HG03280 (cell line): ENCODE results near the gene C10orf88.
"Not testable (repeated sequence)": the region's sequence is repeated elsewhere in the genome, so short reads cannot be mapped to it uniquely, and the experiment has no call there.

Experiments
- ATAC-seq: cut with Tn5 transposase; IDR thresholded peaks from one replicate; pipeline ENCODE4 v1.9.1; 2021; ENCODE audit warnings: mild to moderate bottlenecking, moderate library complexity; ENCODE audit not compliant: unreplicated experiment

The C10orf88 gene

DNA sequence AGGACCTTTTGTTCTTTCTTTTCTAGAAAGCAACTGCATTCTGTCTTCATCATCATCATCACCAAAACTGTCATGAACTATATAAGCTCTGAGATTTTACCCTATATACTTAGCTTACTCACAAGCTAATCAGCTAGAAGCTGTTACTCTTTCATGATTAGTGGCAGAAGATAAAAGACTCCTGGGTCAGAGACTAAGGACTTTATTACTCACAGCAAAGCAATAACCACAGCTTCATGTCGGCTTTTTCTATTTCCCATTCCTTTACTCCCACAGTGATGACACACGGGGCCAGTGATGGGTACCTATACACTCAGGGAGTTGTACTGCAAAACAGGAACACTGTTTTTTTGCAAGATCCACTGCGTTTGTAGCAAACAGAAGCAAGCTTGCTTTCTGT is 8.4 kb upstream of the C10orf88 start:
- ATAC-seq = no peak

DNA sequence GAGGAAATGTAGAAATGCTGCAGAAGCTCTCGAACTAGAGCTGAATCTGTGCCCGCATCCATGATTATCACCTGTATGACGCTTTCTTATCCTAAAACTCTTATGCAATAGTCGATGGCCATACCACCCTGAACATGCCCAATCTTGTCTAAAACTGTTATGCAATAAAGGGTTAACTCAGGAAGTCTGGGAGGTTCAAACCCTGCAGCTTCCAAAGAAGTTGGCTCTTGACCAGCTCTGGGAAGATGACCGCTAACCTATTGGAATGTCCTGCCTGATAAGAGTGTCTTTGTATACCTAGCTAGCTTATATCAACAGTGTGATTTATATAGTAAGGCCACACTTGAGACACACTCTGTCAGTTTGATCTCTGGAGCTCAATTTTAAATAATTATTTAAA is 3.4 kb upstream of the C10orf88 start:
- ATAC-seq = no peak

DNA sequence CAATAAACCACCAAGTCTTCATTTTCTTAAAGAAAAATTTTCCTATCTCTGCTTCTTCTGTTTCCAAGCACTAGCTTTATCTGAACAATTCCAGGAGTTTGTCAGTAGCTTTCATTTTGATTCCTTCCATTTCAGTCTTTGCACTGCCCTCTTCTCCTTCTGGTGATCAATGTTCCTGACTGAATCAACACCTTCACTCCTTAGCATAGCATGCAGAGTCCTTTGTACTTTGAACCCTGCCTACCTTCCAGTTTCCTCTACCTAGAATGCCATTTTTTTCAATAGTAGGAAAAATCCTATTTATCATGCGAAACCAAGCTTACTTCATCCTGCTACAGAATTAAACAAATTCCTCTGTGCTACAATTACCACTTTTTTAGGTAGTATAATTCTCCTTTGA is 1.9 kb upstream of the C10orf88 start:
- no peak for ATAC-seq

DNA sequence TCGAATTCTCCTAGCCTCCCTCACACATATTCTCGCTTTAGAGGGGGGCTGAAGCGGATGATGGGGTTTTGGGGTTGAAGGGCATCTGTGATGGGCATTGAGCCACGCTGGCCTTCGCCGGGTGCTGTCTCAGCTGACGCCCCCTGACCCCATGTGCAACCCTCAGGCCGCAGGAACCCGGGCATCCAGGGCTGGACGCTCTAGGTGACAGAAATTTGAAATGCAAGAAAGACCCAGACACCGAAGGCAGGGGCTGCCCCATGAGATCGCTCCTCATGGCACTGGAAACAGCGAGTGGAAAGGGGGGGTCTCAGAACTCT is 664 bp upstream of the C10orf88 start:
- no peak for ATAC-seq

DNA sequence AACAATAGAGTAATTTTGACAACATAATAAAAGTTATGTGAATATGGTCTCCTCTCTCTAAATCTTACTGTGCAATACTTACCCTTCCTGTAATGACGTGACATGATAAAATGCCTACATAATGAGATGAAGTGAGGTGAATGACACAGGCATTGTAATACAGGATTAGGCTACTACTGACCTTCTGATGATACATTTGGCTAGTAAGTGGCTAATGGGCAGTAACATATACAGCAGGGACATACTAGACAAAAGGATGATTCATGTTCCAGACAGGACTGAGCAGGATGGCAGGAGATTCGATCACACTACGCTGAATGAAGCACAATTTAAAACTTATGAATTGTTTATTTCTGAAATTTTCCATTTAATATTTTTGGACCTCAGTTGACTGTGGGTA is 4.7 kb downstream of the C10orf88 start:
- ATAC-seq = no peak

DNA sequence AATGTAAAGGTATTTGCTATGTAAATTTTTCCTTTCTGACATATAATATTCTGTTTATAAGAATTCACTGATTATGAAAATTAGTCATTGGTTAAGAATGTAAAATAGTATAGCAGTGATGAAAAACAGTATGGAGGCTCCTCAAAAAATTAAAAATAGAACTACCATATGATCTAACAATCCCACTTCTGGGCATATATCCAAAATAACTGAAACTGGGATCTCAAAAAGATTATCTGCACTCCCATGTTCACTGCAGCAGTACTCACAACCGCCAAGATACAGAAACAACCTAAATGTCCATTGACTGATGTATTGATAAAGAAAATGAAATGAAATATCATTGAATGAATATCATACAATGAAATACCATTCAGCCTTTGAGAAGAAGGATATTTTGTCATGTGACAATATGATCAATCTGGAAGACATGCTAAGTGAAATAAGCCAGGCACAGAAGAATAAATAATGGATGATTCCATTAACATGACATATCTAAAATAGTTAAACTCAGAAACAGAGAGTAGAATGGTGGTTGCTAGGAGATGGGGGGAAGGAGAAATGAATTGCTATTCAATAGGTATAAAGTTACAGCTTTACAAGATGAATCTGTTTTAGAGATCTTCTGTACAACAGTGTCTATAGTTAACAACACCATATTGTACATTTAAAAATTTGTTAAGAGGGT is 14.0 kb downstream of the C10orf88 start:
- ATAC-seq = no peak

DNA sequence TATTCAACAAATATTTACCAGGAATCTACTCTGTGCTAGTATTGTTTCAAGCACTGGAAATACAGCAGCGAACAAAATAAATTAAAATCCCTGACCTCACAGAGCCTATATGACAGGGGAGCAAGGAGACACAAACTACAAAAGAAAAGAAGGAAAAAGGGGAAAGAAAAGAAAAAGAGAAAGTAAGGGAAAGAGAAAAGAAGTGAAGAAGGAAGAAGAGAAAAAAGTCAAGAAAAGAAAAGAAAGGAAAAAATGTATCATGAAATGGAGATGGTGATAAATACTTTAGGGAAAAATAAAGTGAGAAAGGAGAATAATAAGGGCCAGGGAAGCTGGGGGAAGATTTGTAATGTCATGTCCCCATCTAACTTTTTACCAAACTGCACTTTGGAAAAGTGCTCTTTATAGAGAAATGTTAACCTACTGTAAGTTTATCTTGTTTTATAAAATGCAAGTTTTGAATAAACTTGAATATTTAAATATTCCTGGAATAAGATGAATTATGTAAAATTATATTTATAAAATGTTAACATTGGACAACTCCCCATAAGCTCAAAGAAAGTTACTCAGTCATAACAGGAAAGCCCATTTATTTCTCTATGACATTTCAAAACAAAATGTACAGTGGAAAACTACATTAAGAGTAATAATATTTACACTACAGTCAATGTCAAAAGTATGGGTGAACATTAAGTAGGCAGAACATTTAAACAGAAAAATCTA is 14.7 kb downstream of the C10orf88 start:
- no peak for ATAC-seq

DNA sequence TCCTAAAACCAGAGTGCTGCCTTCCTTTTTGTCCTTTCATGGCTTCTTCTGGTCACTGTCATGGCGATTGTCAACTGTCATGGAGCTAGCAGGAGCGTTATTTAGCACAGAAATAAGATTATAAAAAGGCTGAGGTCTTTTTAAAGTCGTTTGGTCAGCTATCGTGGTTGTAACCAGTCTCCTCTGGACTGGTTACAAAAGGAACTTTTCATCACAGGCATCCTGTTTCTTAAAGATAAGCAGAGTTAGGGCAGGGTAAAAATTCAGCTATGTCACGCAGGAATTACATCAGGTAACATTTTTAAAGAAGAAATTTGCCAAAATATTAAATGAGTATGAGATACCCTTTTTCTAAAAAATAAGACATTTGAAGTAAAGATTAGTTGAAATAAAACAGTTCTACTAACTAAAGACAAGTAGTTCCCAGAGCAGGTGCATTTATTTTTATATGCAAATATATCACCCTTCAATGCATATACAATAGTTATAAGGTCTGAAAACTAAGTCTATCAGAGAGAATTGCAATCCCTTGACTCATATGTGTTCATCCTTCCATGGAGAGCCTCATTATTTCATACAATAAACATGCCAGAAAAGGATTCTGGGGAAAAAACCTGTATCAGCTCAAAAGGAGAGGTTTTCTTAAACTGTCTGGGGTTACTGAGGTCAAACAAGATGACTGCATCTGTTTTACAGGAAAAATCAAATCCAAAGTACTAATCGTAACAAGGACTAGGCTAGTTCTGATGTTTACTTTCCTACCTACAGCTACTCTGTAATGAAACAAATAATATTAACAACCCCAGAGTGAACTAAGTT is 22.7 kb downstream of the C10orf88 start:
- no peak for ATAC-seq

DNA sequence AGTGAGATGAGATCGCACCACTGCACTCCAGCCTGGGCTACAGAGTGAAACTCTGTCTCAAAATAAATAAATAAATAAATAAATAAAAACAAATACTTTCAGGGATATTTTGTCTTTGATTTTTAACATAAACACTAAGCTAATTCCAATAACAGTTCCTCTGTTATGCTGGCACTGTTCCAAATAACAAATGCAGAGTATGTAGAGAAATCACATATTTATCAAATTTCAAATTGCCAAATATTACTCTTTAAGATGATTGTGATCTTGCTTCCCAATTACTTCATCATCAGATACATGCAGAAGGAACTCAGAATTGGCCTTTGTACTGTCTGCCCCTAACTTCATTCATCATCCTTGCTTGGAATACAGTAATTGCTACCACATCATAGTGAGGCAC is 23.9 kb downstream of the C10orf88 start:
- no peak for ATAC-seq

DNA sequence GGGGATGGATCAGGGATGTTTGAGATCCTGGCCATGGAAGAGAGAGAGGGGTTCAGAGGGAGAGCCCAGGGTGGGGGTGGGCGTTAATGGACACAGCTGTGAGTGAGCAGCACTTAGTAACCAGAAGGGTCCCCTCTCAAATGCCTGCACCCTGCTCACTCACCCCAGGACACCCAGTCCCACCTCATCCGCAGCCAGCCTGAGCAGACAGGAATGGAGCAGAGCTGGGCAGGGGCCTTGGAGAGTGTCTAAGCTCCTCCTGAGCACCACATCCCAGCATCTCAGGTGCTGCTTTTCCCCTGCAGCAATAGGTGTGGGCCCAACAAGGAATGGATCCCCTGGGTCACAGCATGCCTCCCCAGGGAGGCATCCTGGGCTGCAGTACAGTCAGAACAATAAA is 38.3 kb downstream of the C10orf88 start:
- ATAC-seq = no peak

DNA sequence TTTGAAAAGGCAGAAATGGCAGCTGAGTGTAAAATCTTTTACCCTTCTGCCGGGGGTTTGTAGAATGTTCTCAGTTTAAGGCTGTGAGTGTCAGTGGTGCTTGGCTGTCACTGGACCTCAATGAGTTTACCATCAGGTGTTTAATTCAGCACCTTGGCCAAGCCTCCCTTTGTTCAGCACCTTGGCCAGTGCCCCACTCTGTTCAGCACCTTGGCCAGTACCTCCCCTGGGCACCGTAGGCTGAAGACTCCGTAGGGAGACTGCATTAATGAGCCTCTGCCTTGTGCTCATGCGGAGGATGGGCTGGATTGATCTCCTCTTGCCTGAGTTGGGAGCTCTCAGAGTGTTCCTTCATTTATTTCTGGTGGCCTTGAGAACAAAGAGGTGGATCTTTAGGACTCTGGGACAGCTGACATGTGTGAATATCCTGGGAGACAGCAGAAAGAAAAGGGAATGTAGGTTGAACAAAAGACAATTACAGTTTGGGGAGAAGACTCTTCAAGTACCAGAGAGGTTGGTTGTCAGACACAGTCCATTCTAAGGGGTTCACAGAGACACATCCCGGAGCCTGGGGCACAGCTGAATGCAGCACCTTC is 42.0 kb downstream of the C10orf88 start:
- no peak for ATAC-seq

DNA sequence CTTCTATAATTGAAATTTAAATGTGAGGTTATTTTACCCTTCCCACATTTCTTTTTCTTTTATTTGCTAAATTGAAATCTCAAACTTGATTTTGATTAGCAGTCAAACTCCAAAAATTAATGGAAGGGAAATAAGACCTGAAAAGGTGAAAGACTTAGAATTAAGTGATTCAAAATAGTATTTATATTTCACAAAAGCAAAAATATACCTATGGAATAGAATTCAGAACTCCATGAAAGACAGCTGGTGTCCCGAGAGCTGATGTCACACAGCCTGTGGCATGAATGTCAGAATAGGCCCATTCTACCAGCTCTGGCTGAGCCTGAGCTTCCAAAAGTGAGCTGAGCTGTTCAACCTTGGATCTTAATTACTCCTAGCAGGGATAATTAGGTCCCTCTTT is 43.7 kb downstream of the C10orf88 start, which contains the start of gene FAM24A:
TSS of gene FAM24A (plus strand) at position 301 of the 400 bp plus-strand sequence. CDS start 1,025 bp downstream, outside the sequence.
- no peak for ATAC-seq

DNA sequence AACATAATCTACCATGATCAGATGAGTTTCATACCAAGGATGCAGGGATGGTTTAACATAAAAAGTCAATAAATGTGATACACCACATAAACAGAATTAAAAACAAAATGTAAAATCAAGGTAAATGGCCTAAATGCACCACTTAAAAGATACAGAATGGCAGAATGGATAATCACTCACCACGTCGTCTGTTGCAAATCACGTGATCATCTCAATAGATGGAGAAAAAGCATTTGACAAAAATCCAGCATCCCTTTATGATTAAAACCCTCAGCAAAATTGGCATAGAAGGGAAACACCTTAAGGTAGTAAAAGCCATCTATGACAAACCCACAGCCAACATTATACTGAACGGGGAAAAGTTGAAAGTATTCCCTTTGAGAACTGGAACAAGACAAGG is 50.2 kb downstream of the C10orf88 start:
- not testable (repeated sequence) for ATAC-seq

DNA sequence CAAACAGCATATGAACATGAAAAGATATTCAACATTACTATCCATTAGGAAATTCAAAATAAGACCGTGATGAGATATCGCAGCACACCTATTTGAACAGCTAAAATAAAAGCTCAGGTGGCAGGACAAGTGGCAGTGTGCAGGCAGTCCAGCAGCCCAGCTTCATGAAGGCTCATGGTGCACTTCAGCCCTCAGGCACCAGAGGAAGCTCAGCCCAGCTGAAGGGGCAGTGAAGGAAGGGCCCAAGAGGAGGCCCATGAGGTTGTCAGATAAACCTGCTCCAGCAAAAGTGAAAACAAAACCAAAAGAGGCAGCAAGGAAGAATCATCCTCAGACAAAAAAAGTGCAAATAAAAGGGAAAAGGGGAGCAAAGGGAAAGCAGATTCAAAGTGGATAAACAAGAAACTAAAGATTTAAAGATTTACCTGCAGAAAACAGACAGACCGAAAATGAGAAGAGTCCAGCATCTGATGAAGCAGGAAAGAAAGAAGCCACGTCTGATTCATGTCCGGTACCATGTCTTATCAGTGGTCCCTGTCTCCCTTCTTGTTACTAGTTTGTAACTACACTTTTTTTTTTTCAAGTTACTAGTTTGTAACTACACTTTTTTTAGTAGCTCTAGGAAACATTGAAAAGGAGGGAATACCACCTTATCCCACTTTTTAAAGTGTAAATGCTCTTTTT is 59.6 kb downstream of the C10orf88 start:
- ATAC-seq = no peak

DNA sequence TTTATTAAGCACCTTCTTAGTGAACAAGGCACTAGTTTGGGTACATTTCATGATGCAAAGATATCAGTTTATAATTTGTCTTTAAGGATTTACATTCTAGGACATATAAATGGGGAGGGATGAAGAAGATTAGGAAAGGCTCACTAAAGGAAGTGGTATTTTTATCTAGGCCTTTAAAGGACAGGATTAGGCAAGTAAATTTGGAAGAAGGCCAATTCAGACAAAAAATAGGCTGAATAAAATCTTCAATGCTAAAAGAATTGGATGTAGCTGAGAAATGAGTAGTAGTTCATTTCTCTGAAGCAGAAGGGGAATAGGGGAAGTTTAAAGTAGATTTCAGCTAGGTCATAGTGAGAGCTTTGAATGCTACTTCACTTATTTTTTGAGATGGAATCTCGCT is 69.9 kb downstream of the C10orf88 start:
- no peak for ATAC-seq

DNA sequence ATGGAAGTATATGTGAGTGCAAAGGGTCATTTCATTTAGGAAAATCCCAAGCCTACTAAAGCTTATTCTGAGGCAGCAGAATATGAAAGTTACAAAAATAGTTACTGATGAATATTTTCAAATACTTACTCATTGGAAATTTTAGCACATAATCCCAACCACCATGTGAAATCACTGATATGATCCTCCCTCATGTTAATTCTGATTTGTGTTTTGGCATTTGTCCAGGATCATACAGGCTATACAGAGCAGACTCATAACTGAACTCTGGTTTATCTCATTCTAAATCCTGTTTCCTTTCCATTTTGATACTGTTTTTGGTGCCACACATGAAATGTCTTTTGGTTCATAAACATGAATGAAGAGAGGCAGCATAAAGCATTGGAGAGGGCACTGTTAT is 71.3 kb downstream of the C10orf88 start:
- no peak for ATAC-seq
